IPS-NIHi11 (cell line): ENCODE measurements around the gene SLC44A4.
"Not testable (repeated sequence)": the region's sequence is repeated elsewhere in the genome, so short reads cannot be mapped to it uniquely, and the experiment has no call there.

Experiments
- DNase-seq: peaks from one replicate; pipeline ENCODE4 v3.0.0; 2012; ENCODE audit warnings: mixed read lengths, low spot score

The SLC44A4 gene

GRCh38 chr6:31878726-31879125 is at the start of gene SLC44A4:
Gene SLC44A4 (minus strand): TSS chr6:31878997. CDS start chr6:31878980, 17 bp downstream.
- DNase-seq: peak; percentile 67

GRCh38 chr6:31928672-31928939 is 49.8 kb upstream of the SLC44A4 start:
- no peak for DNase-seq

DNA sequence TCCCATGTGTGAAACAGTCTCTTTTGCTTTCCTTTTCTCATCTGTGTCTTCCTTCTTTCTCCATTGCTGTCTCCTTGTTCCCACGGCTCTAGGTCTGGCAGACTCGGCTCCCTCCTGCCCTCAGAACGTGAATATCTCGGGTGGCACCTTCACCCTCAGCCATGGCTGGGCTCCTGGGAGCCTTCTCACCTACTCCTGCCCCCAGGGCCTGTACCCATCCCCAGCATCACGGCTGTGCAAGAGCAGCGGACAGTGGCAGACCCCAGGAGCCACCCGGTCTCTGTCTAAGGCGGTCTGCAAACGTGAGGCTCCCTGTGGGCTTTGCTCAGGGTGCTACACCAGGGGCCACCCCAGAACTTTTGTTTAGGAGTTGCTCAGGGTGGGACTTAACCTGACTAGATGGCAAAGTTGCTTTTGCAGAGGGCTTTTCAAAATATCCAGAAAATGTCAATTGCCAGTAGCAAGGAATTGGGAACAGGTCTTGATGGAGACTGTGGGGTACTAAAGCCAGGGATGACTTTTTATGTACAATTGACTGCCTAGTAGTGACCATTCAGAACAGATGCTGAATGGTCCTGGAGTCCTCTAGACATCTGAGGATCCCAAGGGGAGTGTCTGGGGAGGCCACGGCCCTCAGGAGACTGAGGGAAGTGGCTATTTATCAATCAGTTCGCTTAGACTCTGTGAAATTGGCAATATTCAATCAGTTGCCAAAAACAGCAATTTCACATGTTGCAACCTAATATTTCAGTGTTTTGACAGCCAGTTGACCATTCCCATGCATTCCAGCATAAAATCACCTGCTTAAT is 49.3 kb upstream of the SLC44A4 start:
- no peak for DNase-seq

GRCh38 chr6:31927242-31927862 is 48.6 kb upstream of the SLC44A4 start, which contains the start of gene C2:
Gene C2 (plus strand): TSS chr6:31927717. CDS start chr6:31927753, 36 bp downstream.
- no peak for DNase-seq

- DNase-seq: peak; percentile 52
Measured at GRCh38 chr6:31922942-31923341, 44.1 kb upstream of the SLC44A4 start.

GRCh38 chr6:31920811-31921210 is 42.0 kb upstream of the SLC44A4 start:
- no peak for DNase-seq

DNA sequence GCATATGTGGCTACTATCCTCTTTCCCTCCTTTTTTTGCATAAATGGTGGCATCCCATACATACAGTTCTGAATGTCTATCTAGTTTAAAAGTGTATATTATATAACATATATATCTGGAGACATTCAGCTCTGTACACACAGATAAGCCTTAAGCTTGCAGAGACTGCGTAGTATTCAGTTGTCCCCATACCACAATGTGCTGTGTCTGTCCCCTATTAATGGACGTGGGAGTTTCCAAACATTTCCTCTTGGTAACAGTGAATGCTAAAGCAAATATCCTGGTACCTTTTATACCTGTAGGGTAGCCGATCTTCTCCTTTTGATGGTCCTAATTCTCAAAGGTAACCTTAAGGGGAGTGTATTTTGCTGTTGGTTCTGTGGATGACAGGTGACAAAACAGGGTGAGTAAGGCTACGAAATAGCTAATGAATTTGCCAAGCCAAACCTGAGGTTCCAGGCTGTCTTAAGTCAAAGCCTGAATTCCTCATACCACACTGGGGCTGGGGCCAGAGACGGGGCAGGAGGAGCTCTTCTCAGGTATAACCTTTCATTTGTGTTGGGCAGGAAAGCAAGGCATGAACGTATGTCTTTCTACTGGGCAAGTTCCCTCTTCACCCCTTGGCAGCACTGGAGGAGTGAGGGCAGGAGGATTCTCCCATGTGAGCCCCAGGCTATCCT is 41.0 kb upstream of the SLC44A4 start:
- no peak for DNase-seq

GRCh38 chr6:31918069-31918720 is 39.4 kb upstream of the SLC44A4 start:
- no peak for DNase-seq

- no peak for DNase-seq
Measured at GRCh38 chr6:31915756-31916155, 37.0 kb upstream of the SLC44A4 start.

- DNase-seq: no peak
Measured at GRCh38 chr6:31915351-31915750, 36.6 kb upstream of the SLC44A4 start.

GRCh38 chr6:31911826-31912585 is 33.2 kb upstream of the SLC44A4 start:
- DNase-seq: no peak

- not testable (repeated sequence) for DNase-seq
Measured at GRCh38 chr6:31909298-31909697, 30.5 kb upstream of the SLC44A4 start.

DNA sequence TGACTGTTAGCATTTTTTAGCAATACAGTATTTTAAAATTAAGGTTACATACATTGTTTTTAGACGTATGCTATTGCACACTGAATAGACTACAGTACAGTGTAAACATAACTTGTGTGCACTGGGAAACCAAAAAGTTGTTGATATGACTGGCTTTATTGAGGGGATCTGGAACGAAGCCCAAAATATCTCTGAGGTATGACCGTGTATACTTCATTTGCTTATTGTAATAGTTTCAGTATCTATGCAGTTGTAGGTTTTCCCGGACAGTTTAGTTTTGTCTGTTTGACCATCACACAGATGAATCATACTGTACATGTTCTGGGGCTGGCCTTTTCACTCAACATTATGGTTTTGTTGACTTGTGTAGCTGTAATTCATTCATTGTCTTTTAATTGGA is 30.0 kb upstream of the SLC44A4 start:
- no peak for DNase-seq

DNA sequence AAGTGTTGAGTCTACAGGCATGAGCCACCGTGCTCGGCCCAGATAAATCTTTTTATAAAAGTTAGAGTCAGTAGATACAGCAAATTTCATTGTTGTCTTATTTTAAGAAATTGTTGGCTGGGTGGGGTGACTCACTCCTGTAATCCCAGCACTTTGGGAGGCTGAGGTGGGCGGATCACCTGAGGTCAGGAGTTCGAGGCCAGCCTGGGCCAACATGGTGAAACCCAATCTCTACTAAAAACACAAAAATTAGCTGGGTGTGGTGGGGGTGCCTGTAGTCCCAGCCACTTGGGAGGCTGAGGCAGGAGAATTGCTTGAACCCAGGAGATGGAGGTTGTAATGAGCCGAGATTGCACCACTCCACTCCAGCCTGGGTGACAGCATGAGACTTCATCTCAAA is 29.5 kb upstream of the SLC44A4 start:
- DNase-seq: not testable (repeated sequence)

DNA sequence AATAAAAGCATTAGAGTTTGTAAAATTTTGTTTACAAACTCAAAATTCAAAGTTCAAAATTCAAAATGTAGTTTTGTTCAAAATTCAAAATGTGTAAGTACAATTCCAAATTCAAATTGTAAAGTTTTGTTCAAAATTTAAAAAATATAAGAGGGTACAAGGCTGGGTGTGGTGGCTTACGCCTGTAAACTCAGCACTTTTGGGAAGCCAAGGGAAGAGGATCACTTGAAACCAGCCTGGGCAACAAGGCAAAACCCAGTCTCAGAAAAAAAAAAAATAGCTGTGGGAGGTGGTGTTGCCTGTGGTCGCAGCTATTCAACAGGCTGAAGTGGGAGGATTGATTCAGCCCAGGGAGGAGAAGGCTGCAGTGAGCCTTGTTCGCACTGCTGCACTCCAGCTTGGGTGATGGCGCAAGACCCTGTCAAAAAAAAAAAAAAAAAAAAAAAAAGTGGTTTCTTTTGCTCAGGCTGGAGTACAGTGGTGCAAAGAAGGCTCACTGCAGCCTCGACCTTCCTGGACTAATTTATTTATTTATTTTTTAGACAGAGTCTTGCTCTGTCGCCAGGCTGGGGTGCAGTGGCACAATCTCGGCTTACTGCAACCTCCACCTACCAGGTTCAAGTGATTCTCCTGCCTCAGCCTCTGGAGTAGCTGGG is 28.5 kb upstream of the SLC44A4 start:
- no peak for DNase-seq

DNA sequence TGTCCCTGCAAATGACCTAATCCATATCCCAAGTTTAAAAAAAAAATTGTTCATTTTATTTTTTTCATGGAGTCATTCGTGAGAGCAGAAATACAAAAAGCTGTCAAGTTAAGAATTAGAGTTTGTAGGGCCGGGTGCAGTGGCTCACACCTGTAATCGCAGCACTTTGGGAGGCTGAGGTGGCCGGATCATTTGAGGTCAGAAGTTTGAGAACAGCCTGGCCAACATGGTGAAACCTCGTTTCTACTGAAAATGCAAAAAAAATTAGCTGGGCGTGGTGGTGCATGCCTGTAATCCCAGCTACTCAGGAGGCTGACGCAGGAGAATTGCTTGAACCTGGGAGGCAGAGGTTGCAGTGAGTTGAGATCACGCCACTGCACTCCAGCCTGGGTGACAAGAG is 27.9 kb upstream of the SLC44A4 start:
- DNase-seq: not testable (repeated sequence)

DNA sequence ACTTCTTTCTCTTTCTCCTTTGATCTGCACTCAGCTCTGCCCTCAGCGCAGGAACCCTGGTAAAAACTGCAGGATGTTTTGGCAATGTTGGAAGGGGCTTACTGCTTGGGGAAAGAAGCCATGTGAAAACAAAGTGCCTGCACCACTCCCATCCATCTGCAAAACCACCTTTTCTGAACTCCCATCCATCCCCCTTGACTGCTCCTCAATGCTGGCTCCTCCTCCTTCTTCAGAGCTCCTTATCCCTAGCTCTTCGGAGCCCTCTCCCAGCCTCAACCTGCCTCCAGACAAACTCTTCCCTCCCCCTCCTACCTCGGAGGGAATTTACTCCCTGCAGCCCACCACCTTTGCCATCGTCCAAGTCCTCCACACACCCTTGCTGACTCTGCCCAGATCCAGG is 27.3 kb upstream of the SLC44A4 start:
- DNase-seq: peak; percentile 53

- DNase-seq: no peak
Measured at GRCh38 chr6:31905041-31905440, 26.2 kb upstream of the SLC44A4 start.

DNA sequence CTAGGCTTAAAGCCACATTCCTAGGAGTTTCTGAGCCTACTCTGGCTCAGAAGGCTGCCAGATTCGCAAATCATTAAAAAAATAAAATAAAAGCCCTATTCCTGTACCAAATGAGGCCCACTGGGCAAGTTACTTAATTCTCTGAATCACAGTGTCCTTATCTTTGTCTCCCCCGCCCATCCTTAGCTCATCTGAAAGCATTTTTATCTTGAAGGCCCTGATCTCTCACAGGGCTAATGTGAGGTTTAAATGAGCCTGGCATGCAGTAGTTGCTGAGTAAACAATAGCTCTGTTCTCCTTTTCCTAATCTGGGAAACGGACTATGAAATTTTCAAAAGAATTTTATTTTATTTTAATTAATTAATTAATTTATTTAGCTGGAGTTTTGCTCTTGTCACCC is 25.2 kb upstream of the SLC44A4 start:
- DNase-seq: no peak

- DNase-seq: peak; percentile 96
Measured at GRCh38 chr6:31901953-31902643, 23.3 kb upstream of the SLC44A4 start, which contains the start of gene ZBTB12. Gene ZBTB12 (minus strand): TSS chr6:31902086. CDS start chr6:31901305, 781 bp downstream.
